SU-DHL-6 (cell line): ENCODE results near the gene OR9Q1.

ENCODE experiments used
- CTCF ChIP-seq: fragments of 200-600 bp; sonication (generic); IDR thresholded peaks from one replicate; pipeline ENCODE4 v1.5.1; 2017; ENCODE audit warnings: antibody characterized with exemption, mild to moderate bottlenecking, low read length, moderate library complexity; ENCODE audit not compliant: insufficient read depth, poor library complexity, severe bottlenecking
- EZH2phosphoT487 ChIP-seq: fragments of 200-600 bp; sonication (generic), shearing (Covaris generic); conservative IDR thresholded peaks from 2 replicates; pipeline ENCODE4 v1.6.1; 2018; ENCODE audit warnings: mild to moderate bottlenecking, antibody characterized with exemption, low read length, moderate library complexity, mixed read lengths

GRCh38 chr11:57983191-57983590 lies 40.5 kb upstream of the OR9Q1 start:
- TF ChIP-seq CTCF = no peak
- TF ChIP-seq EZH2phosphoT487 = no peak
